Measurements from ENCODE around the gene PLPP4.

The PLPP4 gene

GRCh38 chr10:120456626-120457430 is at the start of gene PLPP4:
Gene PLPP4 (plus strand): TSS chr10:120457227. CDS start chr10:120457306, 79 bp downstream.
- no peak for DNase-seq (ENCODE audit: low read depth, low spot score)

GRCh38 chr10:120409816-120410215 is 47.2 kb upstream of the PLPP4 start:
- DNase-seq (ENCODE audit: low read depth, low spot score) = no peak

GRCh38 chr10:120414946-120415345 is 42.1 kb upstream of the PLPP4 start:
- no peak for DNase-seq (ENCODE audit: low read depth, low spot score)

GRCh38 chr10:120415709-120416330 is 41.2 kb upstream of the PLPP4 start:
- no peak for DNase-seq (ENCODE audit: low read depth, low spot score)

- no peak for DNase-seq (ENCODE audit: low read depth, low spot score)
Observed at GRCh38 chr10:120420421-120420820, 36.6 kb upstream of the PLPP4 start.

GRCh38 chr10:120421250-120421649 is 35.8 kb upstream of the PLPP4 start:
- DNase-seq (ENCODE audit: low read depth, low spot score) = no peak

GRCh38 chr10:120422457-120422856 is 34.6 kb upstream of the PLPP4 start:
- DNase-seq (ENCODE audit: low read depth, low spot score) = no peak

GRCh38 chr10:120423431-120424197 is 33.4 kb upstream of the PLPP4 start:
- DNase-seq (ENCODE audit: low read depth, low spot score) = no peak

- no peak for DNase-seq (ENCODE audit: low read depth, low spot score)
Observed at GRCh38 chr10:120424198-120424464, 32.9 kb upstream of the PLPP4 start.

- no peak for DNase-seq (ENCODE audit: low read depth, low spot score)
Observed at GRCh38 chr10:120426306-120426705, 30.7 kb upstream of the PLPP4 start.

GRCh38 chr10:120428754-120429153 is 28.3 kb upstream of the PLPP4 start:
- DNase-seq (ENCODE audit: low read depth, low spot score) = no peak

GRCh38 chr10:120429395-120429794 is 27.6 kb upstream of the PLPP4 start:
- DNase-seq (ENCODE audit: low read depth, low spot score) = no peak

GRCh38 chr10:120431251-120431651 is 25.8 kb upstream of the PLPP4 start:
- no peak for DNase-seq (ENCODE audit: low read depth, low spot score)

- DNase-seq (ENCODE audit: low read depth, low spot score) = no peak
Observed at GRCh38 chr10:120432209-120432608, 24.8 kb upstream of the PLPP4 start.

GRCh38 chr10:120433141-120433540 is 23.9 kb upstream of the PLPP4 start:
- DNase-seq (ENCODE audit: low read depth, low spot score) = no peak

- DNase-seq (ENCODE audit: low read depth, low spot score) = no peak
Observed at GRCh38 chr10:120436439-120437112, 20.5 kb upstream of the PLPP4 start.

GRCh38 chr10:120437541-120437940 is 19.5 kb upstream of the PLPP4 start:
- DNase-seq (ENCODE audit: low read depth, low spot score) = no peak

GRCh38 chr10:120451968-120452367 is 5.1 kb upstream of the PLPP4 start:
- no peak for DNase-seq (ENCODE audit: low read depth, low spot score)

GRCh38 chr10:120453319-120453718 is 3.7 kb upstream of the PLPP4 start:
- no peak for DNase-seq (ENCODE audit: low read depth, low spot score)

- no peak for DNase-seq (ENCODE audit: low read depth, low spot score)
Observed at GRCh38 chr10:120453886-120454285, 3.1 kb upstream of the PLPP4 start.

- DNase-seq (ENCODE audit: low read depth, low spot score) = no peak
Observed at GRCh38 chr10:120455004-120455403, 2.0 kb upstream of the PLPP4 start.

- DNase-seq (ENCODE audit: low read depth, low spot score) = no peak
Observed at GRCh38 chr10:120455606-120456005, 1.4 kb upstream of the PLPP4 start.

Data from iPS DF 19.7 (cell line).